ENCODE measurements around the gene ZNF660. TPM values are rescaled to one million over a fixed set of nuclear protein-coding genes. Genes with fewer than 3 reads are reported as not detected.
"Not testable (repeated sequence)": the region's sequence is repeated elsewhere in the genome, so short reads cannot be mapped to it uniquely, and the experiment has no call there.

Gene ZNF660
- total and polyA plus RNA-seq, 10 of the 15 experiments (the other 5 are each of a cell fraction or from before 2014, with no cell fraction given): 0.62 to 2.6 (median 1.7) TPM

GRCh38 chr3:44578924-44579515, 5.7 kb upstream of the ZNF660 start:
- H3K4me3 ChIP-seq; DNase-seq (ENCODE audit: low read depth, low spot score); BruUV-seq (replicated peaks); POLR2A ChIA-PET; H3K4me1 ChIP-seq (ENCODE audit: control insufficient read depth, insufficient read depth, low read length); H3K27ac ChIP-seq (ENCODE audit: control insufficient read depth, insufficient read depth); CTCF ChIA-PET; H2AFZ ChIP-seq (ENCODE audit: control insufficient read depth, low read depth, low read length); H3K9ac ChIP-seq (ENCODE audit: control insufficient read depth, insufficient read depth, low read length); RAD21 ChIA-PET (ENCODE audit: unreplicated experiment); FAIRE-seq; H3K4me2 ChIP-seq (ENCODE audit: control insufficient read depth, insufficient read depth); H3K9me3 ChIP-seq (replicated peaks; ENCODE audit: control insufficient read depth, insufficient read depth, low read length); intact Hi-C loops (cut with micrococcal nuclease; ENCODE audit: unreplicated experiment); SMC1A ChIA-PET (ENCODE audit: uncharacterized antibody, unreplicated experiment); H4K20me1 ChIP-seq (ENCODE audit: control insufficient read depth, insufficient read depth); H3K36me3 ChIP-seq (ENCODE audit: control insufficient read depth in 2 of 2, insufficient read depth in 2 of 2, low read length in 1 of 2); H3K27me3 ChIP-seq (replicated peaks in 1 of 2; ENCODE audit: control insufficient read depth in 2 of 2, insufficient read depth in 2 of 2, low read length in 1 of 2); in situ Hi-C loops (cut with MboI); ATAC-seq; H3K79me2 ChIP-seq (ENCODE audit: control insufficient read depth, insufficient read depth, low read length): not testable (repeated sequence)
- WGBS (ENCODE audit: insufficient coverage, insufficient replicate concordance, low lambda C conversion rate, missing lambda C conversion rate): 96% methylated on average over 31 of the region's 37 CpGs

GRCh38 chr3:44579749-44580148, 5.0 kb upstream of the ZNF660 start:
- 84% methylated on average over 15 of the region's 15 CpGs for WGBS (ENCODE audit: insufficient coverage, insufficient replicate concordance, low lambda C conversion rate, missing lambda C conversion rate)
- CTCF ChIA-PET; H3K27ac ChIP-seq (ENCODE audit: control insufficient read depth, insufficient read depth); H3K9ac ChIP-seq (ENCODE audit: control insufficient read depth, insufficient read depth, low read length); H3K27me3 ChIP-seq (replicated peaks in 1 of 2; ENCODE audit: control insufficient read depth in 2 of 2, insufficient read depth in 2 of 2, low read length in 1 of 2); SMC1A ChIA-PET (ENCODE audit: uncharacterized antibody, unreplicated experiment); intact Hi-C loops (cut with micrococcal nuclease; ENCODE audit: unreplicated experiment); ATAC-seq; H2AFZ ChIP-seq (ENCODE audit: control insufficient read depth, low read depth, low read length); H4K20me1 ChIP-seq (ENCODE audit: control insufficient read depth, insufficient read depth); RAD21 ChIA-PET (ENCODE audit: unreplicated experiment); H3K9me3 ChIP-seq (replicated peaks; ENCODE audit: control insufficient read depth, insufficient read depth, low read length); H3K36me3 ChIP-seq (ENCODE audit: control insufficient read depth in 2 of 2, insufficient read depth in 2 of 2, low read length in 1 of 2); BruUV-seq (replicated peaks); POLR2A ChIA-PET; DNase-seq (ENCODE audit: low read depth, low spot score); H3K4me3 ChIP-seq; H3K4me2 ChIP-seq (ENCODE audit: control insufficient read depth, insufficient read depth); FAIRE-seq; H3K79me2 ChIP-seq (ENCODE audit: control insufficient read depth, insufficient read depth, low read length); in situ Hi-C loops (cut with MboI); H3K4me1 ChIP-seq (ENCODE audit: control insufficient read depth, insufficient read depth, low read length): not testable (repeated sequence)

GRCh38 chr3:44580971-44581370, 3.8 kb upstream of the ZNF660 start:
- RAD21 ChIA-PET (ENCODE audit: unreplicated experiment); H3K79me2 ChIP-seq (ENCODE audit: control insufficient read depth, insufficient read depth, low read length); POLR2A ChIA-PET; H3K9ac ChIP-seq (ENCODE audit: control insufficient read depth, insufficient read depth, low read length); H4K20me1 ChIP-seq (ENCODE audit: control insufficient read depth, insufficient read depth); H2AFZ ChIP-seq (ENCODE audit: control insufficient read depth, low read depth, low read length); CTCF ChIA-PET; ATAC-seq; H3K4me3 ChIP-seq; H3K9me3 ChIP-seq (replicated peaks; ENCODE audit: control insufficient read depth, insufficient read depth, low read length); H3K4me2 ChIP-seq (ENCODE audit: control insufficient read depth, insufficient read depth); FAIRE-seq; in situ Hi-C loops (cut with MboI); H3K27me3 ChIP-seq (replicated peaks in 1 of 2; ENCODE audit: control insufficient read depth in 2 of 2, insufficient read depth in 2 of 2, low read length in 1 of 2); intact Hi-C loops (cut with micrococcal nuclease; ENCODE audit: unreplicated experiment); H3K4me1 ChIP-seq (ENCODE audit: control insufficient read depth, insufficient read depth, low read length); H3K27ac ChIP-seq (ENCODE audit: control insufficient read depth, insufficient read depth); H3K36me3 ChIP-seq (ENCODE audit: control insufficient read depth in 2 of 2, insufficient read depth in 2 of 2, low read length in 1 of 2); BruUV-seq (replicated peaks); DNase-seq (ENCODE audit: low read depth, low spot score): not testable (repeated sequence)
- WGBS (ENCODE audit: insufficient coverage, insufficient replicate concordance, low lambda C conversion rate, missing lambda C conversion rate): 95% methylated on average over 22 of the region's 62 CpGs
- SMC1A ChIA-PET (ENCODE audit: uncharacterized antibody, unreplicated experiment): interaction anchor here (0.6 kb wide), 2 partner anchors 331 to 673 kb away, joined by 3 read pairs; no protein-coding TSS in a partner anchor
